ENCODE data around the gene DND1.
"Not testable (repeated sequence)": the region's sequence is repeated elsewhere in the genome, so short reads cannot be mapped to it uniquely, and the experiment has no call there.

The DND1 gene

GRCh38 chr5:140664359-140665119 is 8.8 kb downstream of the DND1 start, which contains the start of gene WDR55:
TSS of gene WDR55 (plus strand) at chr5:140664904. CDS start at chr5:140664913, 9 bp downstream.
- peak; percentile 90 for DNase-seq (ENCODE audit: insufficient read length, low spot score)
- FAIRE-seq, result no peak
- no peak for TF ChIP-seq CTCF (IDR thresholded peaks at IDR 0.05; ENCODE audit: insufficient read depth, missing control alignments)

DNA sequence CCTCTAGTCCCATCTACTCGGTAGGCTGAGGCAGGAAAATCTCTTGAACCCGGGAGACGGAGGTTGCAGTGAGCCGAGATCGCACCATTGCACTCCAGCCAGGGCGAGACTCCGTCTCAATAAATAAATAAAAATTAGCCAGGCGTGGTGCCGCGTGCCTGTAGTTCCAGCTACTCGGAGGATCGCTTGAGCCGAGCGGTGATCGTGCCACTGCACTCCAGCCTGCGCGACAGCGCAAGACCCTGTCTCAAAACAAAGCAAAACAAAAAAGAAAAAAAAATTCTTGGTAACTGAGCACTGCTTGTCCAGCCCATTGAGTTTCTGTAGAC is 9.4 kb downstream of the DND1 start:
- FAIRE-seq, result no peak
- TF ChIP-seq CTCF (IDR thresholded peaks at IDR 0.05; ENCODE audit: insufficient read depth, missing control alignments), result no peak

GRCh38 chr5:140660371-140660770 is 13.0 kb downstream of the DND1 start:
- not testable (repeated sequence) for FAIRE-seq; DNase-seq (ENCODE audit: insufficient read length, low spot score)

More for the DNA sequence above, 9.4 kb downstream of the DND1 start:
- DNase-seq (ENCODE audit: insufficient read length, low spot score), result no peak

DNA sequence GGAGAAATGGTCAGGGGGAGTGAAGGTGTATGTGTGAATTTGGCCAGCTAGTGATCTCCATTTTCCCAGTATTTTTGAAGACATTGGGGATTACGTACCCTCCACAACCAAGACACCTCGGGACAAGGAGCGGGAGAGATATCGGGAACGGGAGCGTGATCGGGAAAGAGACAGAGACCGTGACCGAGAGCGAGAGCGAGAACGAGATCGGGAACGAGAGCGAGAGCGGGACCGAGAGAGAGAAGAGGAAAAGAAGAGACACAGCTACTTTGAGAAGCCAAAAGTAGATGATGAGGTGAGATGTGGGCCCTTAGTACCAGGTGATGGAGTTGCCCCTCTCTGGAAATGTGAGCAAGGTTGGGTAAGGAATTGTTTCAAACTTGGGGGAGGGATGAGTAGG is 14.5 kb downstream of the DND1 start:
- no peak for TF ChIP-seq CTCF (IDR thresholded peaks at IDR 0.05; ENCODE audit: insufficient read depth, missing control alignments)
- FAIRE-seq (no peak), DNase-seq (ENCODE audit: insufficient read length, low spot score) (no peak)

DNA sequence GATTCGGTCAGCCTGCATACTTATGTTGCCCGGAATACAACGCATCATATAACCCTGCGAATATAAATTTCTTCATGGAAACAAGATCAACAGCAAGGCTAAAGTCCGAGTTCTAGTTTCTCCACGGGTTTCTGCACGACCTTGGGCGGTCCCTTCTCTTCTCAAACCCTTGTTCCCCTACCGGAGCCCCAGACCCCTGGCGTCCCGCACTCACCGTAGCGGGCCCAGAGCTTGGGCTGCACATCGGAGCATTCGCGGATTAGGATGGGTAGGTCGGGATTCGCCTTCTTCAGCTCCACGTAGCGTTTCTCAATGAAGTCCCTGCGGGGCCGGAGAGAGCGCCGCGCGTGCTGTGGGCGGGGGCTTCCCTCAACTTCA is 26.3 kb downstream of the DND1 start:
- no peak for TF ChIP-seq CTCF (IDR thresholded peaks at IDR 0.05; ENCODE audit: insufficient read depth, missing control alignments)
- DNase-seq (ENCODE audit: insufficient read length, low spot score) (no peak), FAIRE-seq (no peak)

DNA sequence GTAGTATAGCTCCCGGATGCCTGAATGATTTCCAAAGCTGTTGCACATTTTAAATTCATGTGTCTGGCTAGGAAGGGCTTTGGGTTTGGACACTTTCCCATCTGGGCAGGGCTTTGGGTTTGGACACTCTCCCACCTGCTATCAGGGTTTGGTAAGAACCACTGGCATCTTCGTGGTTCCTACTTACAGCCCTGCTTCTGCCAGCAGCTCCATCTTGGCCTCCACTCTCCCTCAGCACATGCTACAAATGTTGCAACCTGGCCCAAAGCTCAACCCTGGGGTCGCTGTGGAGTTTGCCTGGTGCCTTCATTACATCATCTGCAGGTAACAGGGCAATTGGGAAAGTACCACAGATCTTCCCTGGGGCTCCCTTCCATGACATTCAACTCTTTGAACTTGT is 30.7 kb downstream of the DND1 start:
- DNase-seq (ENCODE audit: insufficient read length, low spot score), result no peak
- TF ChIP-seq CTCF (IDR thresholded peaks at IDR 0.05; ENCODE audit: insufficient read depth, missing control alignments), result no peak
- no peak for FAIRE-seq

GRCh38 chr5:140641716-140642115 is 31.7 kb downstream of the DND1 start:
- no peak for DNase-seq (ENCODE audit: insufficient read length, low spot score)
- TF ChIP-seq CTCF (IDR thresholded peaks at IDR 0.05; ENCODE audit: insufficient read depth, missing control alignments), result no peak
- no peak for FAIRE-seq

Measured in D721Med (cell line).